B cell (primary cell): ENCODE data around the gene ARHGAP23. TPM values are rescaled to one million over a fixed set of nuclear protein-coding genes. Genes with fewer than 3 reads are reported as not detected.
A peak's percentile ranks its signal among the peaks of the same experiment; 100 is the strongest.

ENCODE experiments used
- ATAC-seq: fragments of 200-7000 bp; cut with Tn5 transposase; one replicate; pipeline ENCODE4 v1.10.0; 2021; ENCODE audit warnings: low read depth, mild to moderate bottlenecking, moderate number of reproducible peaks, moderate library complexity
- CTCF ChIA-PET: fragments of 350-600 bp; sonication (Branson Sonifier 250); formaldehyde crosslinking; loops from one replicate; lab custom pipeline; 2021; ENCODE audit warnings: antibody characterized with exemption, inconsistent platforms; lab: Charles Lee
- POLR2A ChIA-PET: fragments of 350-600 bp; sonication (Branson Sonifier 250); formaldehyde crosslinking; loops from one replicate; lab custom pipeline; 2021; ENCODE audit warnings: antibody characterized with exemption; lab: Charles Lee
- DNase-seq: peaks from one replicate; pipeline ENCODE4 v3.0.0; 2013
- H2AFZ ChIP-seq: 2 replicates; pipeline ENCODE4 v1.6.1; 2012; ENCODE audit warnings: mild to moderate bottlenecking, low read depth, low read length; ENCODE audit not compliant: insufficient read depth, poor library complexity, severe bottlenecking
- H3K27ac ChIP-seq, 2 donors: 1 replicate in 1 of 2; 2 replicates in 1 of 2; pipeline ENCODE4 v1.5.1; 2012 to 2013; ENCODE audit warnings: low read length in 2 of 2, mild to moderate bottlenecking in 2 of 2, moderate library complexity in 1 of 2
- H3K27me3 ChIP-seq, 4 experiments: fragments of 200-600 bp in 1 of 4; sonication (generic) in 1 of 4; replicated peaks in 1 of 4; 1 replicate in 2 of 4; 2 replicates in 2 of 4; pipeline versions ENCODE4 v1.6.1 to v1.7.0; 2013 to 2016; ENCODE audit warnings: low read length in 3 of 4, mild to moderate bottlenecking in 2 of 4, mixed read lengths in 1 of 4, moderate library complexity in 1 of 4; ENCODE audit not compliant: insufficient read depth in 4 of 4, control insufficient read depth in 3 of 4; ENCODE audit errors: control extremely low read depth in 1 of 4
- H3K36me3 ChIP-seq, 2 experiments: replicated peaks in 1 of 2; 1 replicate in 1 of 2; 2 replicates in 1 of 2; pipeline versions ENCODE4 v1.6.1 to v1.7.1; 2013; ENCODE audit warnings: low read length in 1 of 2; ENCODE audit not compliant: insufficient read depth in 2 of 2, control insufficient read depth in 1 of 2; ENCODE audit errors: control extremely low read depth in 1 of 2, extremely low read depth in 1 of 2
- H3K4me1 ChIP-seq, 2 donors: fragments of 200-600 bp in 1 of 2; sonication (generic) in 1 of 2; 1 replicate in 1 of 2; 2 replicates in 1 of 2; pipeline versions ENCODE4 v1.5.1 to v1.6.1; 2013 to 2017; ENCODE audit warnings: low read length in 2 of 2; ENCODE audit not compliant: control insufficient read depth in 2 of 2, insufficient read depth in 2 of 2
- H3K4me2 ChIP-seq: replicated peaks from 2 replicates; pipeline ENCODE3; 2012; ENCODE audit warnings: mild to moderate bottlenecking, low read depth, low read length; ENCODE audit not compliant: poor library complexity, severe bottlenecking
- H3K4me3 ChIP-seq, 5 experiments: fragments of 200-600 bp in 1 of 5; sonication (generic) in 1 of 5; 1 replicate in 3 of 5; 2 replicates in 2 of 5; pipeline versions ENCODE4 v1.5.1 to v1.7.0; 2011 to 2016; ENCODE audit warnings: low read length in 4 of 5, mild to moderate bottlenecking in 4 of 5, low read depth in 2 of 5, control low read depth in 1 of 5, moderate library complexity in 1 of 5; ENCODE audit not compliant: insufficient read depth in 1 of 5; ENCODE audit errors: control extremely low read depth in 1 of 5, extremely low read depth in 1 of 5
- H3K79me2 ChIP-seq: fragments of 200-600 bp; sonication (generic); one replicate; pipeline ENCODE4 v1.6.0; 2016; ENCODE audit warnings: low read length; ENCODE audit not compliant: control insufficient read depth, insufficient read depth
- H3K9ac ChIP-seq: fragments of 200-600 bp; sonication (generic); 2 replicates; pipeline ENCODE4 v1.6.1; 2017; ENCODE audit warnings: mild to moderate bottlenecking, low read length, moderate library complexity
- H3K9me3 ChIP-seq, 3 donors: one replicate each; pipeline versions ENCODE4 v1.6.1 to v1.7.1; 2013; ENCODE audit warnings: low read length in 2 of 3; ENCODE audit not compliant: control insufficient read depth in 2 of 3, insufficient read depth in 1 of 3; ENCODE audit errors: control extremely low read depth in 1 of 3
- H4K20me1 ChIP-seq: 2 replicates; pipeline ENCODE4 v1.6.0; 2012; ENCODE audit warnings: mild to moderate bottlenecking, low read length; ENCODE audit not compliant: insufficient read depth, control insufficient read depth, poor library complexity, severe bottlenecking
- H3K27ac Mint-ChIP-seq: one replicate; pipeline ENCODE4 v1.8.0; 2021; ENCODE audit warnings: mixed read lengths
- H3K27me3 Mint-ChIP-seq: one replicate; pipeline ENCODE4 v1.8.0; 2021; ENCODE audit warnings: mixed read lengths
- H3K4me1 Mint-ChIP-seq: one replicate; pipeline ENCODE4 v1.8.0; 2021; ENCODE audit warnings: mixed read lengths
- H3K4me3 Mint-ChIP-seq: one replicate; pipeline ENCODE4 v1.8.0; 2021; ENCODE audit warnings: mixed read lengths
- H3K9me3 Mint-ChIP-seq: one replicate; pipeline ENCODE4 v1.8.0; 2022; ENCODE audit warnings: mixed read lengths; ENCODE audit not compliant: insufficient read depth
- EZH2 ChIP-seq: IDR thresholded peaks from 2 replicates; pipeline ENCODE4 v1.6.1; 2012; ENCODE audit warnings: borderline replicate concordance, low read depth, mild to moderate bottlenecking, moderate library complexity, low read length; ENCODE audit not compliant: insufficient read depth, poor library complexity, severe bottlenecking
- WGBS: methylation state at CpG from one replicate; pipeline ENCODE4 v1.1.5; 2013; ENCODE audit warnings: missing lambda C conversion rate; ENCODE audit not compliant: insufficient coverage; 5-methylcytosine and 5-hydroxymethylcytosine counted together
- intact Hi-C: fragments of 100-400 bp; cut with micrococcal nuclease; formaldehyde crosslinking; loops from one replicate; pipeline ENCODE4 v1.10.0; 2022
- polyA plus RNA-seq: library from polyadenylated mRNA; depleted of rRNA; stranded (reverse); fragments of >200 nt; gene quantifications from 2 replicates; pipeline ENCODE4 v1.2.3, GENCODE V29; 2012
- total RNA-seq, 2 donors: library from RNA; stranded (reverse); fragments of 120-200 nt in 1 of 2; gene quantifications; 1 replicate in 1 of 2; 2 replicates in 1 of 2; pipeline versions ENCODE4 v1.2.3 to v1.2.4, GENCODE V29; 2013 to 2022
- TF ChIP-seq, protein P1 (sequence below): fragments of 200-600 bp; IDR thresholded peaks from one replicate; pipeline ENCODE4 v1.8.0; 2022; ENCODE audit warnings: antibody characterized with exemption, mild to moderate bottlenecking

The ARHGAP23 gene
- total and polyA plus RNA-seq, 2 donors (not counting 1 experiment from before 2014, with no cell fraction given), result 0.07 to 0.12 TPM

DNA sequence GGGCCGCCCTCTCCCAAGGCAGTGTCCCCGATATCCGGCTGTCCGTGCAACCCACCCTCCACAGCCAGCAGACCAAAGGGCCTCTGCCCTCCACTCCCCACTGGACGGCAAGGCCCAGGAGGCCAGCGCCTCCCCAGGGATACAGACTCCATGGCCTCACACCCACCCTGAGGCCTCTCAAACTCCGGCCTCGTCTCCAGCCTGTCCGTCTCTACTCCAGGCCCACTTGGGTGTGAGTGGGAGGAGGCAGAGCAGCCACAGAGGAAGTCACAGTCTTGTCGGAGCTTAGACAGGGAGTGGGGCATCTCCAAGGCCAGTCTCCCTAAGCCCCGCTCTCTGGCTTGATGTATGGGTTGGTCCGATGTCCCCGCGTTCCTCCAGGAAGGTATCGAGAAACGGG, 104.2 kb downstream of the ARHGAP23 start:
- Mint-ChIP-seq H3K4me1 (no peaks in the 10 kb centered on the region), H3K9me3 (no peaks in the 10 kb centered on the region), H3K27me3 (peaks cover 42% of the 10 kb centered on the region), H3K4me3 (no peak overlapping the region), H3K27ac (no peak overlapping the region)
- H2AFZ ChIP-seq, result no peak overlapping the region
- H3K4me3 ChIP-seq, result no peak overlapping the region
- ChIA-PET POLR2A (no interaction called here), CTCF (no interaction called here)
- intact Hi-C loops, result no loop called here
- no peak overlapping the region for H3K4me2 ChIP-seq
- H3K27ac ChIP-seq, result no peak overlapping the region
- DNase-seq (peak; percentile 4), ATAC-seq (no peak)
- no peaks in the 10 kb centered on the region for H3K36me3 ChIP-seq
- no peaks in the 10 kb centered on the region for H3K9me3 ChIP-seq
- H3K9ac ChIP-seq, result no peak overlapping the region
- TF ChIP-seq EZH2, result no peak
- TF ChIP-seq, protein P1, sequence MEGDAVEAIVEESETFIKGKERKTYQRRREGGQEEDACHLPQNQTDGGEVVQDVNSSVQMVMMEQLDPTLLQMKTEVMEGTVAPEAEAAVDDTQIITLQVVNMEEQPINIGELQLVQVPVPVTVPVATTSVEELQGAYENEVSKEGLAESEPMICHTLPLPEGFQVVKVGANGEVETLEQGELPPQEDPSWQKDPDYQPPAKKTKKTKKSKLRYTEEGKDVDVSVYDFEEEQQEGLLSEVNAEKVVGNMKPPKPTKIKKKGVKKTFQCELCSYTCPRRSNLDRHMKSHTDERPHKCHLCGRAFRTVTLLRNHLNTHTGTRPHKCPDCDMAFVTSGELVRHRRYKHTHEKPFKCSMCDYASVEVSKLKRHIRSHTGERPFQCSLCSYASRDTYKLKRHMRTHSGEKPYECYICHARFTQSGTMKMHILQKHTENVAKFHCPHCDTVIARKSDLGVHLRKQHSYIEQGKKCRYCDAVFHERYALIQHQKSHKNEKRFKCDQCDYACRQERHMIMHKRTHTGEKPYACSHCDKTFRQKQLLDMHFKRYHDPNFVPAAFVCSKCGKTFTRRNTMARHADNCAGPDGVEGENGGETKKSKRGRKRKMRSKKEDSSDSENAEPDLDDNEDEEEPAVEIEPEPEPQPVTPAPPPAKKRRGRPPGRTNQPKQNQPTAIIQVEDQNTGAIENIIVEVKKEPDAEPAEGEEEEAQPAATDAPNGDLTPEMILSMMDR, result no peak
- H3K27me3 ChIP-seq, result peaks cover 0 to 5% (median 0%) of the 10 kb centered on the region in 4 experiments
- WGBS, result 93% methylated on average over 11 of the region's 16 CpGs
- H3K79me2 ChIP-seq, result no peaks in the 10 kb centered on the region
- H4K20me1 ChIP-seq, result no peaks in the 10 kb centered on the region
- H3K4me1 ChIP-seq, result no peaks in the 10 kb centered on the region

DNA sequence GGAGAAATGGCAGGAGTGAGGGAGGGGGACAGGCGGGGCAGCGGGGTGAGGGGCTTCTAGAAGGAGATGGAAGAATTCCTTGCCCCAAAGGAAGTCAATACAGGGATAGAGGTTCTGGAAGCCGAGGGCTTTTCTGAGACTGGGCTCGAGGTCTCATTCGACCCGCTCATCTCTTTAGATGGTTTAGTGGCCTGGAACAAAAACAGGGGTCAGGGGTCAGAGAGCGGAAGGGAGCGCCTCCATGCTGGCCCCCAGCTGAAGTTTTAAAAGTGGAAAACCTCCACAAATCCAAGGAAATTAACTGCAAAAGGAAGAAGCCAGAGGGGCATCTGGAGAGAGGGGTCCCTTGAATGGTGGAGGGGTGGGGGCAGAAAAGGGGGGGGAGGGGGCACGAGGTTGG, 105.0 kb downstream of the ARHGAP23 start:
- CTCF ChIA-PET, result no interaction called here
- Histone ChIP-seq H2AFZ (no peak overlapping the region), H3K27me3 (peaks cover 0 to 5% (median 0%) of the 10 kb centered on the region in 4 experiments), H3K9ac (no peak overlapping the region), H3K4me3 (no peak overlapping the region), H3K36me3 (no peaks in the 10 kb centered on the region), H3K4me2 (no peak overlapping the region), H4K20me1 (no peaks in the 10 kb centered on the region), H3K4me1 (no peaks in the 10 kb centered on the region), H3K9me3 (no peaks in the 10 kb centered on the region), H3K27ac (no peak overlapping the region), H3K79me2 (no peaks in the 10 kb centered on the region)
- intact Hi-C loops, result no loop called here
- TF ChIP-seq, protein P1, result no peak
- Mint-ChIP-seq H3K4me1 (no peaks in the 10 kb centered on the region), H3K4me3 (no peak overlapping the region), H3K9me3 (no peaks in the 10 kb centered on the region), H3K27me3 (peaks cover 35% of the 10 kb centered on the region), H3K27ac (no peak overlapping the region)
- POLR2A ChIA-PET, result interaction anchor here (0.6 kb wide), 1 partner anchor 53 kb away, joined by 4 read pairs; no protein-coding TSS in a partner anchor
- ATAC-seq, result no peak
- WGBS, result 96% methylated on average over 4 of the region's 9 CpGs
- no peak for DNase-seq
